Measurements from ENCODE around the gene GMCL2.

The GMCL2 gene

GRCh38 chr5:178218827-178219226 lies 31.7 kb upstream of the GMCL2 start:
- peaks cover 33% of the 10 kb centered on the region for H3K36me3 ChIP-seq (replicated peaks)
- no peak for TF ChIP-seq CTCF (IDR thresholded peaks at IDR 0.05; ENCODE audit: low read depth, low read length, missing control alignments)
- in situ Hi-C loops (cut with HindIII; ENCODE audit: low pct_ligation_motif_present, low sequenced_read_pairs) = no loop called here

GRCh38 chr5:178218237-178218776 lies 31.1 kb upstream of the GMCL2 start:
- in situ Hi-C loops (cut with HindIII; ENCODE audit: low pct_ligation_motif_present, low sequenced_read_pairs) = no loop called here
- H3K36me3 ChIP-seq (replicated peaks) = peaks cover 37% of the 10 kb centered on the region

More at GRCh38 chr5:178218827-178219226, 31.7 kb upstream of the GMCL2 start:
- DNase-seq = no peak
- no peak overlapping the region for H3K27ac ChIP-seq
- H3K27me3 ChIP-seq (replicated peaks) = no peaks in the 10 kb centered on the region
- H3K4me3 ChIP-seq (ENCODE audit: low read depth, low read length) = no peak overlapping the region

GRCh38 chr5:178216779-178217178 lies 29.6 kb upstream of the GMCL2 start:
- Histone ChIP-seq H3K4me3 (ENCODE audit: low read depth, low read length) (no peak overlapping the region), H3K36me3 (replicated peaks) (peaks cover 49% of the 10 kb centered on the region), H3K27ac (no peak overlapping the region), H3K27me3 (replicated peaks) (no peaks in the 10 kb centered on the region)
- no peak for DNase-seq
- no peak for TF ChIP-seq CTCF (IDR thresholded peaks at IDR 0.05; ENCODE audit: low read depth, low read length, missing control alignments)
- in situ Hi-C loops (cut with HindIII; ENCODE audit: low pct_ligation_motif_present, low sequenced_read_pairs) = no loop called here

More at GRCh38 chr5:178218237-178218776, 31.1 kb upstream of the GMCL2 start:
- TF ChIP-seq CTCF (IDR thresholded peaks at IDR 0.05; ENCODE audit: low read depth, low read length, missing control alignments) = no peak
- Histone ChIP-seq H3K27ac (no peak overlapping the region), H3K27me3 (replicated peaks) (no peaks in the 10 kb centered on the region), H3K4me3 (ENCODE audit: low read depth, low read length) (no peak overlapping the region)
- DNase-seq = no peak

- Histone ChIP-seq H3K4me3 (ENCODE audit: low read depth, low read length) (no peak overlapping the region), H3K27me3 (replicated peaks) (no peaks in the 10 kb centered on the region), H3K27ac (no peak overlapping the region), H3K36me3 (replicated peaks) (peaks cover 53% of the 10 kb centered on the region)
- no peak for DNase-seq
- in situ Hi-C loops (cut with HindIII; ENCODE audit: low pct_ligation_motif_present, low sequenced_read_pairs) = no loop called here
- TF ChIP-seq CTCF (IDR thresholded peaks at IDR 0.05; ENCODE audit: low read depth, low read length, missing control alignments) = no peak
Observed at GRCh38 chr5:178216088-178216534, 28.9 kb upstream of the GMCL2 start.

- Histone ChIP-seq H3K36me3 (replicated peaks) (peaks cover 60% of the 10 kb centered on the region), H3K4me3 (ENCODE audit: low read depth, low read length) (no peak overlapping the region), H3K27ac (no peak overlapping the region), H3K27me3 (replicated peaks) (no peaks in the 10 kb centered on the region)
- no peak for TF ChIP-seq CTCF (IDR thresholded peaks at IDR 0.05; ENCODE audit: low read depth, low read length, missing control alignments)
- no peak for DNase-seq
- in situ Hi-C loops (cut with HindIII; ENCODE audit: low pct_ligation_motif_present, low sequenced_read_pairs) = no loop called here
Observed at GRCh38 chr5:178215280-178216002, 28.3 kb upstream of the GMCL2 start.

Measured in brain microvascular endothelial cell (primary cell).